Stimulated activated CD4-positive, alpha-beta T cell treated with anti-CD3 and anti-CD28 coated beads, Interleukin-12 subunit alpha, Interleukin-12 subunit beta, amount 100 ng/mL, for 24 hours (primary cell): ENCODE measurements around the gene MAP3K15.

Source experiments
- DNase-seq, 2 experiments: peaks; one replicate each; pipeline ENCODE4 v3.0.0-alpha.2; 2020; ENCODE audit warnings: low read depth in 2 of 2

MAP3K15 gene, protein sequence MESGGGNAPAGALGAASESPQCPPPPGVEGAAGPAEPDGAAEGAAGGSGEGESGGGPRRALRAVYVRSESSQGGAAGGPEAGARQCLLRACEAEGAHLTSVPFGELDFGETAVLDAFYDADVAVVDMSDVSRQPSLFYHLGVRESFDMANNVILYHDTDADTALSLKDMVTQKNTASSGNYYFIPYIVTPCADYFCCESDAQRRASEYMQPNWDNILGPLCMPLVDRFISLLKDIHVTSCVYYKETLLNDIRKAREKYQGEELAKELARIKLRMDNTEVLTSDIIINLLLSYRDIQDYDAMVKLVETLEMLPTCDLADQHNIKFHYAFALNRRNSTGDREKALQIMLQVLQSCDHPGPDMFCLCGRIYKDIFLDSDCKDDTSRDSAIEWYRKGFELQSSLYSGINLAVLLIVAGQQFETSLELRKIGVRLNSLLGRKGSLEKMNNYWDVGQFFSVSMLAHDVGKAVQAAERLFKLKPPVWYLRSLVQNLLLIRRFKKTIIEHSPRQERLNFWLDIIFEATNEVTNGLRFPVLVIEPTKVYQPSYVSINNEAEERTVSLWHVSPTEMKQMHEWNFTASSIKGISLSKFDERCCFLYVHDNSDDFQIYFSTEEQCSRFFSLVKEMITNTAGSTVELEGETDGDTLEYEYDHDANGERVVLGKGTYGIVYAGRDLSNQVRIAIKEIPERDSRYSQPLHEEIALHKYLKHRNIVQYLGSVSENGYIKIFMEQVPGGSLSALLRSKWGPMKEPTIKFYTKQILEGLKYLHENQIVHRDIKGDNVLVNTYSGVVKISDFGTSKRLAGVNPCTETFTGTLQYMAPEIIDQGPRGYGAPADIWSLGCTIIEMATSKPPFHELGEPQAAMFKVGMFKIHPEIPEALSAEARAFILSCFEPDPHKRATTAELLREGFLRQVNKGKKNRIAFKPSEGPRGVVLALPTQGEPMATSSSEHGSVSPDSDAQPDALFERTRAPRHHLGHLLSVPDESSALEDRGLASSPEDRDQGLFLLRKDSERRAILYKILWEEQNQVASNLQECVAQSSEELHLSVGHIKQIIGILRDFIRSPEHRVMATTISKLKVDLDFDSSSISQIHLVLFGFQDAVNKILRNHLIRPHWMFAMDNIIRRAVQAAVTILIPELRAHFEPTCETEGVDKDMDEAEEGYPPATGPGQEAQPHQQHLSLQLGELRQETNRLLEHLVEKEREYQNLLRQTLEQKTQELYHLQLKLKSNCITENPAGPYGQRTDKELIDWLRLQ (N-terminal part only)

DNA sequence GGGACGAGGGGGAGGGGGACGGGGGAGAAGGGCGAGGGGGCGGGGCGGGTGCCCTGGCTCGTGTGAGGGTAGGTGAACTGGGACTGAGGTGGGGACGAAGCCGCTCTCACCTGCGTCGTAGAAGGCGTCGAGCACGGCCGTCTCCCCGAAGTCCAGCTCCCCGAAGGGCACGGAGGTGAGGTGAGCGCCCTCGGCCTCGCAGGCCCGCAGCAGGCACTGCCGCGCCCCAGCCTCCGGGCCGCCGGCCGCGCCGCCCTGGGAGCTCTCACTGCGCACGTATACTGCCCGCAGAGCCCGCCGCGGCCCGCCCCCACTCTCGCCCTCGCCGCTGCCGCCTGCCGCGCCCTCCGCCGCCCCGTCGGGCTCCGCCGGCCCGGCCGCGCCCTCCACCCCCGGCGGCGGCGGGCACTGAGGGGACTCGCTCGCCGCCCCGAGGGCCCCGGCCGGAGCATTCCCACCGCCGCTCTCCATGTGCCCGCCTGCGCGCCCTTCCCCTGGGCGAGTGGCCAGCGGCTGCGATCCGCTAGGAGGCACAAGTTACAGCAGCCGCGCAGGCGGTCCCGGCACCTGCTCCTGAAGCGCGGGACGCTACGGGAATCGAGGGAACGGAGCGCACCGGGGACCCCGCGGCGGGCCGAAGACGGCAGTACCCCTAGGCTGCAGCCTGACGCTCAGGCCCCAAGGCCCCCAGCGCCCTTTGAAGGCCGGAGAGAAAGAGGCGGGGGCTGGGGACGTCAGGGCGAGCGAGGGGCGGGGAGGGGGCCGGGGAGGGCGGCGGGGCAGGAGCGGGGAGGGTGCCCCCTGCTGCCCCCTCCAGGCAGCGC is at the start of gene MAP3K15:
TSS of gene MAP3K15 (minus strand) at position 718 of the 824 bp plus-strand sequence. CDS start at position 471, 247 bp downstream.
- peak in 1 of 2 experiments; percentile 15 for DNase-seq

DNA sequence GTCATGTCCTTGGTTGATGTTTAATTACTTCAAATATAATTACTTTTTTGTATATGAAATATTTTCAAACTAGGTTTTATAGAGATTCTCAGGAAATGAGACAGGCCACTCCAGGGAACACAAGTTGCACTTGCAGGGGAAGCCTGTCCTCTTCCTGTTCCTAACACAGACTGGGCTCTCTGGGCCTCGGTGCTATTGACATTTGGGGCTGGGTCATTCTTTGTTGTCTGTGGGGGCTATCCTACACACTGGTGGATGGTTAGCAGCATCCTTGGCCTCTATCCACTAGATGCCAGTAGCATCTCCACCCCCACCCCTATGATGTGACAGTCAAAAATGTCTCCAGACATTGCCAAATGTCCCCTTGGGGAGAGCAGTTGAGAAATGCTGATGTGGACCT is 49.3 kb upstream of the MAP3K15 start:
- DNase-seq, result no peak

DNA sequence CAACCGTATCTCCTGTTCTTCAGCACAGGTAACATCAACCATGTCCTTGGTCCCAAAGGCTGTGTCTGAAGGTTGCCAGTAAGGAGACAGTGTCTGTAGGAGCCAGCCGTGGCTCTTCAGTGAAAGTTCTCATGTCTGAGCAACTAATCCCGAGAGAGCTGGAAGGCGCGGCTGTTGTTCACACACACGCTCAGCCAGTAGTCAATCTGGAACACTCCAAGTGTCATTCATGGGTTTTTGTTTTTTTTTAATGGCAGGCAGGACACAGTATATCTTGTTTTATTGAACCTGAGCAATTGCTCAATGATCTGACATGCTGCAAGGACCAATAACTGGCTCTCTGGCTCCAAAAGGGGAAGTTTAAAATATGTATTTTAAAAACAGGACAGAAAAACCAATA is 48.4 kb upstream of the MAP3K15 start:
- DNase-seq, result no peak

DNA sequence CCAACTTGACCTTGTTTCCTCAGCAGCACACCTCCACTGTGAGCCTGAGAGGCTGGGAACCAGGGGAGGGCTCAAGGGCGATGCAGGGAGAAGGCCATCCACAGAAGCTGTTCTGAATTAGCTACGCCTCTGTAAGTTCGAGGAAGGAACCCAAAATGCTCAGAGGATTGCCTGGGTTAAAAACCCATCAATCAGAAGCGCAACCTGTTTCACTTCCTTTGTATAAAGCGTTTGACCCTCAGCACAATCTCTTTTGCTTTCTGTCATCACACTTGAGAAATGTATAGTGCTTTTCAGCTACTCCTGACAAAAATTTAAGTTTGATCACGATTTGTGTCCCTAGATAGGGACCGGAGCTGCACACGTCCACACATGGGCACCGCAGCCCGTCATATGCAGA is 48.0 kb upstream of the MAP3K15 start:
- no peak for DNase-seq

DNA sequence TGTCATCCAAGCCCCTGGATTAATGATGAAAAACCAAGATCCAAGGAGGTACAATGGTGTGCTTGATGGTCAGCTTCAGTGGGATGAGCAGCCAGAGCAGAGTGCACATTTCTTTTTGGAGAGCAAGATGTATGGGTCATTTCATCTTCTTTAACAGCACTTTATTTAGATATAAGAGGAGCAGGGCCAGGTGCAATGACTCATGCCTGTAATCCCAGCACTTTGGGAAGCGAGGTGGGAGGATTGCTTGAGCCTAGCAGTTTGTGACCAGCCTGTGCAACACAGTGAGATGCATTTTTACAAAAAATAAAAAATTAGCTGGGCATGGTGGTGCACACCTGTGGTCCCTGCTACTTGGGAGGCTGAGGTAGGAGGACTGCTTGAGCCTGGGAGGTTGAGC is 45.3 kb upstream of the MAP3K15 start:
- no peak for DNase-seq

DNA sequence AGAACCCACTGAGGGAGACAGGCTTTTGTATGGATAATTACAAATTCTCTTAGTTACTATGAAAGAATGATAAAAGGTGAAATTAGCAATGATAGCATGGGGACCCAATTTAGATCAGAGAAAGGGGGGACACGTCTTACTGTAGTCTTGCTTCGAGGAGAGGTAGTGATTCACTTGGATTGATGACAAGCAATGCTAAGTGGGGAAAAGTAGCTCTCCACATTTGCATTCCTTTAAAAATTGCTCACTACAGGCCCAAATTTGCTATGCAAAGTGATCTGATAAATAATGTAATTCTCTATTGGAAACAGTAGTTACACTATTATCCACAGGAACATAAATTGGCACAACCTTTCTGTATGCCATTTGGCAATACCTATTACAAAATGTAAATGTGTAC is 42.5 kb upstream of the MAP3K15 start:
- DNase-seq, result no peak

DNA sequence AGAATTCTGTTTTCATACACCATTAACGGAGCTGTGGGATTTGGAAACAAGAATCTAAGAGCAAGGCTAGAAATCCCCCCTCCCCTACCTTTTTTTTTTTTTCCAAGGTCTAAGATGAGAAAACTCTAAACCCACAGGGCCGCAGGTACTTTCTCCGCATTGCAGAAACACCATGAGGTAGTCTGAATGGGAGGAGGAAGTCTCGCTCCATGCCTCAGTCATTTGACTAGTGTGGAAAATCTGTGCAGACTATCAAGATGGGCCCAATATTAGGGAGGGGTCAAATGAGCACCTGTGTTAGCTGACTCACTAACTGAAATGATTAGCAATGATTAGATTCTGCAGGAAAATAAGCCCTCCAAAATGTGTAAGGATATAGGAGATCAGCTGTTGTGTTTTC is 40.9 kb upstream of the MAP3K15 start:
- no peak for DNase-seq

DNA sequence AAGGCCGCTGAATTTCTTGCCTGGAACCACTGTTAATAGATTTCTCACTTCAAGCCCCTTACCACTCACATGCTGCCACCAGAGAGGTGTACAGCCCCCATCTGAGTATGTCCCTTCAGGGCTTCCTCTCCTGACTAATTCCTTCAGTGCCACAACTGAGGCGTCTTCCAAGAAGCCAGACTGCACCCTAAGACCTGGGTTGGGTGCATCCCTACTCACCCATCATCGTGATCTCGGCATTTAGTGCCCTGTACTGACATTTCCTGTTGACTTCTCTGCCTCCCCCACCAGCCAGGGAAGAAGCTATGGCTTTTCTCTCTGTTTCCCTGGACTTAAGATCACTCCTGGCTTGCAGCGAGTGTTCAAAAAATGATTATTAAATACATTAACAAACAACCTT is 40.4 kb upstream of the MAP3K15 start:
- DNase-seq, result no peak

DNA sequence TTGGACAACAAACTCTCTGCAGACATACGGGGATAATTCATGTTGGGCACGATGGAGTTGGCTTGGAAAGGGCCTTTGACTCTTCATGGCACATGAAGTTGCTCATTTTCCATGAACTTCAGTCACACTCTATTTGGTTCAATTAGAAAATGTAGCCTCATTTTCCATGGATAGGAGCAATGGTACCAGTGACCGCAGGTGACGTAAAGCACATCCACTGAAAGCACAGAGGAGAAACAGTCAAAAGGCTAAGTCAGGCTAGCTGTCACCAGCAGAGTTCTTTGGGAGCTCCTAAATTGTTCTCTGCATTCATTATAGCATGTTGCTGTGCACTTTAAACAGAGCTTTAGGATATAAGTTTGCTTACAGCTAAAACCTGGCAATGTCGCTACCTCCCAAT is 39.9 kb upstream of the MAP3K15 start:
- DNase-seq, result no peak

DNA sequence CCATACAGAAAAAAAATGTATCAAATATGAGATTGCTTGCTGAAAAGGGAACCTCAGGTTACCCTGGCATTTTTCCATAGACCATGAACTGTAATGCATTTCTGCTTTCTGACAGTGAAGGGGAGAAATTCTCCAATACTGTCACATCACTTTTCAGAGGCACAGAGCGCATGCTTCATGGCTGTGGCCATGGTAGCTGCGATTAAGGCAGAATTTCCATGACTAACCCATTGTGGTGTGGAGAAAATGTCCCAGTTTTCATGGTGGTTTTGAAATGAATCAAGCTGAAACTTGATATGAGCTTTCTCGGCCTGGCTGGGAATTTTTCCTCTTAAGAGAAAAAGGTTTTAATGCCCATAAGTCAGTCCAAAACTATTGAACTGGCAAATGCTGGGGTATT is 39.5 kb upstream of the MAP3K15 start:
- DNase-seq, result peak in 1 of 2 experiments; percentile 32

DNA sequence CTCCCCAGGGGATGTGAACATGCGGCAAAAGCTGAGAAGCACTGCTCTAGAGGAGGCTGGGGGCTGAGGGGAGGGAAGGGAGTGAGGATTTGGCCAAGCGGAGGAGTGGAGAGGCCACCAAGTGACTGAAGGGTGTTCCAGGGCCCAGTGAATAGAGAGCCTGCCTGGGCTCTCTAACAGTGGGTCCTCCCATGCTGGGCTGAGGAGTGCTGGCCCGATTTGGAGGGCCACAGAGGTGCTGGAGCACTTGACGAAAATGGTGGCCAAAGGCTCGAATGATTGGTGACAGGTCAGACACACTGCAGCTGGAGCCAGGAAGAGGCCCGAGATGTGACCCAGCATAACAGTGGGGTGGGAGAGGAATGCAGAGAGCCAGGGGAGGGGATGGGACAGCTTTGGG is 37.5 kb upstream of the MAP3K15 start:
- DNase-seq, result no peak

DNA sequence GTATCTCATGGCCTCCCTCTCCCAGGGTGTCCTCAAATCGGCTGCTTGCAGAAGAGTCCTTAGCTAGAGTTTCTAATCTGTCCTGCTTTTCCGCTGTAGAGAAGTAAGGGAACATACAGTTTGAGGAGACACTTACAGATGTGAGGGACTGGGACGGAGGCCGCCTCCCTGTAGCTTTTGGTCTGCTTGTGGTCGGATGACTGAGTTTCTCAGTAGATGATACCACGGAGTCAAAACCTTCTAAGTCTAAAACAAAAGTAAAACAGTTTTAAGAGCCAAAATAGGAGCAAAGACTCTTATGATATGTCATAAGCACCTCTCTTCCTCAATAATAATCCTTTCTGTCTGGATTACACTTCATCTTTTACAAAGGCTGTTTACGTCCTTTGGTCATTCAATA is 34.5 kb upstream of the MAP3K15 start:
- no peak for DNase-seq

DNA sequence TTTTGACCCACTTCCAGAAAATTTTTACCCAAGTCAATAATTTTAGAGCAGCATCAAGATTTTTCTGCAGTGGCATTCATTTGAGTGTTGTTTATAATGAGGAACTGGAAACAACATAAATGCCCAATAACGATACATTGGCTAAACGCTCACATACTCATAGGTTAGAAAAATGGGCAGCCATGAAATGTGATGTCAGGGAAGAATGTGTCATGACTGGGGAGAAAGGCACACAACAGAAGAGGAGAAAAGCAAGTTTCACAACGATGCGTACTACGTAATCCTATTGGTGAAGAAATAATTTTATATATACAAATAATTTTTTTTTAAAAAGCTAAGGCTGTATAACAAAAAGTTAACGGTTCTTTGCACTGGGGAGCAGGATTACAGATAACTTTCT is 33.6 kb upstream of the MAP3K15 start:
- DNase-seq, result no peak

DNA sequence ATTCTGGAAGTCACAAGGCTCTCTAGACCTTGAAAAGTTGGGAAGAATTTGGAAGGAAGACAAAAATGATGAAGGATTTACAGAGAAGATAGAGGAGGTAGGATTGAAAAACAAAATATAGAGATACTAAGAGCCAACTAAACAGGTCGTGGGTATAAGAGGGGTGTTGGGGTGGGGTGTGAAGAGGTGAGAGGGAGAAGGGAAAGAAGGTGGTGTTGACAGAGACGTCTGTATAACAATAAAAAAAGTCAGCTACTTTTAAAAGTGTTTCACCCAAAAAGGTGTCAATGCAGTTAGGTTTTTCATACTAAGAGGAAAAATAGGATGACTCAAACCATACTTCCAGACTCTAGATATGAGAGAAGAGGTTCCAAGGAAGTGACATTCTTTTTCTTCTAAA is 33.0 kb upstream of the MAP3K15 start:
- no peak for DNase-seq

DNA sequence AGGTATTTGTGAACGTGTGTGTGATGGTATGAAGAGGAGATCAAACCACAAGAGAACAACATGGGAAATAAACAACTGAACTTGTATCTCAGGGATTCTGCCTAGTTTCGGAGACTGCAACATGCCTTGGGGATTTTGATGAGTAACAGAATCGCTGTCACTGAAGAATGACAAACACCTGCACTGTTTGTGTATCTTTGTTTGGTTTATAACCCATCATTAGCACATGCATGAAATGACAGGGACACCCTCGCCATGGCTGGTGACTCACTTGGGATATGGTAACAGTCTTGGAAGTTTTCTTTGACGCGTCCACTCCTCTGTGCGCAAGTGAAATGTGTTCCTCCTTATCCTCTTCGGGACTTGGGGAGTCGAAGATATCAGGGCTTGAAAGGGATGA is 30.3 kb upstream of the MAP3K15 start:
- no peak for DNase-seq

DNA sequence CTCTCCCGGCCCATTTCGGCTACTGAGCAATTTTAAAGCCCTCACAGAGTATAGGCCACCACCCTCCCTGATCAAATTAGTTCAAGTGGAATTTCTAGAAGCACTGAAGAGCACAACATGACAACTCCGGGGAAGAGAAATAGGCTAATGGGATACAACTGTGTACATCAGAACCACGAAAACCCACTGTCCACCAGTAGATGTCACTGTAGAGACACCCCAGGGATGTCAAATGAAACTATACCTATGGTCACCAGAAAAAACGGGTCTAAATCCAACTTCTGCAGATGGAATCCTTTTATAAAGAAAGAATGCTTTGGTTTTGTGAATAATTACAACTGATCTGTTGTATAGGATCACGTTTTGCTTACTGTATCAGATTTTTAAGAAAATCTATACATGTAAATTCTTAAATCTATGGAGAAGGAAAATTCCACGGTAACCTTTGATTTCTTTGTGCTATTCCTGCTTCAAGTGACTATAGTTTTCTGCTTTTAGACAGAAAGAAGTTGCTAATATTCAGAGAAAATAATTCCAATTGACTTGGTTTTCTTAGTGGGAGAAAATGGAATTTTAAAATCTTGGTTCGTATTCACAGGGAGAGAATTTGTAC is 29.5 kb upstream of the MAP3K15 start:
- DNase-seq, result peak in 1 of 2 experiments; percentile 17

DNA sequence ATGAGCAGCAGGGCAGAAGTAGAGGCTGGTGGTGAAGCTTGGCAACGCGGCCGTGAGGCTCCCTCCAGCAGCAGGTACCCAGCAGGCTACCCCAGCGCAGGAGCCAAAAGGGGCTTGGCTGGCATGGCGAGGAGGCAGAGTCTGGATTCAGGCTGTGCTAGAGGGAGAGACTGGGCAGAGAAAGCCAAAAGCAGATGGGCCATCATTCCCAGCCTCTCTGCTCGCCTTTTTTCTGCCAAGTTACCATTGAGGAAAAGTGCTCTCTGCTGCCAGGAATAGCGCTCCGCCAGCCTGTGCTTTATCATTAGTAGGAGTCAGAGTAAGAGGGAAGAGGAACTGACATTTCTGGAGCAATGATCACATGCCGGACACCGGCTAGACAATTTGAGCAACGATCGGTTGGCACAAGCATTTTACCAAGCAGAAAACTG is 28.7 kb upstream of the MAP3K15 start:
- DNase-seq, result no peak

DNA sequence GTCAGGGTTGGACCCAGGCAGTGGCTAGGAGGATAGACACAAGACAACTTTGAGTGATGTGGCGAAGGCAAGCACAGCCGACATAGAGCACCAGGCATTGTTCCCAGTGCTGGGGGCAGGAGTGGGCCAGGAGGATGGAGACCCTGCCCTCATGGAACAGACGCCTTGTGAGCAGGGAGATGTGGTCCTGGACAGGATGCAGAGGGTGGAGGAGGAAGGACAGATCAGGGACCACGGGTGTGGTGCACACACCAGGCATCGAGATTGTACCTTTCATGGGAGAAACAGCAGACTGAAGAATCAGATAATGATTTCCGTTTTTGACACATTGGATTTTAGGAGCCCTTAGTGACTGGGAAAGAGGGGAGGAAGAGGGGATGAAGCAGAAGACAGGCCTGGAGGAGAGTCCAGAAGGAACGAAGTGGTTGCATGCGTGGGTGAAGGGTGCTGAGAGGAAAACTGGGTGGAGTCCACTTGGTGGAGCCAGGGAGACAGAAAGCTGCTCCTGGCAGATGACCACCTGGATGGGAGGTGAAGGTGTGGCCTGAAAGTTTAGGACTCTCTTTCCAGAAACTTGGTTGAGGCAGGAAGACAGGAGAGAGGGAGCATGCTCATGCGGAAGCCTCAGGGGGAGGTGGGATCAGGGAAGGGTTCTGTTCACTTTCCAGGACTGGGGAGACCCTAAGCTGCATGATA is 27.9 kb upstream of the MAP3K15 start:
- DNase-seq, result no peak

DNA sequence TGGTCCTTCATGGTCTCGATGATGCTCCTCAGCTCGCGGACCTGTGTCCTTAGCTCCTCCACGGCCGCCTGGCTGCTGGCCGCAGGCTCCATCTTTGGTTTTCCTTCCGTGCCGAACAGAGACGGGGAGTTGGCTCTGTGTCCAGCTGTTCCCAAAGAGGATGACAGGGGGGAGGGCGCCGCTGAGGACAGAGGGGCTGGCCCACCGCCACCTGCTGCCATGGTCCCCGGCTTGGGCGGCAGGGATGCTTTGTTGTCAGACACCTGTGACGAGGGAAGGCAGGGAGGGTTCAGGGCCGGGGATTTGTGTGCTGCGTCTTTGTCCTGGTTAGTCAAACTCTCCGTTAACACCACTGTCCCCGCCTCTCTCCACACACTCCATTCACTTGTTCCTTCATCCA is 26.6 kb upstream of the MAP3K15 start:
- DNase-seq, result no peak

DNA sequence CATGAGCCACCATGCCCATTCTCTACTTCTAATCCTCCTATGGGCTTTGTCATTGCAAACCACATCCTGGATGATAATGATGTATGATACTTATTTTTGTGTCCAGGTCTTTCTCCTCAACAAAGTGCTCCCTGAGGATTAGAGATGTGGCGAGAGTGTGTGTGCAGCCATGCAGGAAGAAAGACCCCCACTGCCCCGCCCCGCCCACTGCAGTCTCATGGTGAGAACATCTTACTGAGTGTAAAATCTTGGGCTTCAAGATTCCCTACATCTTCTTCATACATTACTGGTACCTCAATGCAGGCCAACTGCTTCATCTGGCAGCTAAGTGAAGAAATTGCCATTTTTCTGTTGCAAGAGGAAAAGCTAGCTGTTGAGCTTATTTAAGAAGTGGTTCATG is 25.9 kb upstream of the MAP3K15 start:
- no peak for DNase-seq
